Gastroesophageal sphincter (tissue), 4 donors: ENCODE results near the gene ABL2. TPM values are rescaled to one million over a fixed set of nuclear protein-coding genes. Genes with fewer than 3 reads are reported as not detected.
"Not testable (repeated sequence)": the region's sequence is repeated elsewhere in the genome, so short reads cannot be mapped to it uniquely, and the experiment has no call there.

Experiments
- ATAC-seq: fragments of 150-250 bp; one replicate; pipeline ENCODE4 v1.9.1; 2016; ENCODE audit warnings: mild to moderate bottlenecking, moderate library complexity
- H3K27ac ChIP-seq, 4 donors: fragments of 200-600 bp; sonication (generic) in 3 of 4; 1 replicate in 3 of 4; 2 replicates in 1 of 4; pipeline ENCODE4 v1.5.1; 2016 to 2019
- H3K27me3 ChIP-seq: fragments of 200-600 bp; sonication (generic); one replicate; pipeline ENCODE4 v1.5.1; 2019
- H3K36me3 ChIP-seq, 2 donors: fragments of 200-600 bp; sonication (generic); one replicate each; pipeline ENCODE4 v1.5.1; 2019; ENCODE audit warnings: control low read depth in 1 of 2
- H3K4me1 ChIP-seq, 3 donors: fragments of 200-600 bp; sonication (generic); 1 replicate in 2 of 3; 2 replicates in 1 of 3; pipeline ENCODE4 v1.5.1; 2016 to 2019; ENCODE audit warnings: control low read depth in 2 of 3
- H3K4me3 ChIP-seq, 2 donors: fragments of 200-600 bp; sonication (generic); one replicate each; pipeline ENCODE4 v1.5.1; 2019; ENCODE audit warnings: mild to moderate bottlenecking in 1 of 2, moderate library complexity in 1 of 2
- H3K9me3 ChIP-seq, 3 donors: fragments of 200-600 bp; sonication (generic); one replicate each; pipeline ENCODE4 v1.5.1; 2017 to 2019; ENCODE audit warnings: control low read depth in 2 of 3
- EP300 ChIP-seq: sonication (generic); formaldehyde crosslinking; IDR thresholded peaks from one replicate; pipeline ENCODE4 v1.6.1; 2017; ENCODE audit warnings: antibody characterized with exemption, mild to moderate bottlenecking
- POLR2A ChIP-seq, 2 donors: fragments of 450-650 bp; IDR thresholded peaks; one replicate each; pipeline ENCODE4 v1.6.1; 2017; ENCODE audit warnings: antibody characterized with exemption in 2 of 2, mild to moderate bottlenecking in 2 of 2, moderate library complexity in 1 of 2
- POLR2AphosphoS5 ChIP-seq: sonication (generic); formaldehyde crosslinking; IDR thresholded peaks from one replicate; pipeline ENCODE4 v1.6.1; 2017; ENCODE audit warnings: antibody characterized with exemption
- WGBS, 2 donors: methylation state at CpG; one replicate each; pipeline ENCODE4 v1.1.5; 2018; ENCODE audit warnings: low coverage in 1 of 2; 5-methylcytosine and 5-hydroxymethylcytosine counted together
- total RNA-seq, 4 donors: library from RNA; depleted of rRNA; stranded (reverse); fragments of >200 nt; gene quantifications; one replicate each; pipeline ENCODE4 v1.1.0, GENCODE V29; 2016
- TF ChIP-seq, protein P1 (sequence below), 4 experiments: fragments of 200-600 bp in 2 of 4; fragments of 450-650 bp in 2 of 4; sonication (generic) in 1 of 4; IDR thresholded peaks; one replicate each; pipeline ENCODE4 v1.5.1; 2017 to 2019; ENCODE audit warnings: antibody characterized with exemption in 4 of 4, mild to moderate bottlenecking in 2 of 4, moderate library complexity in 2 of 4

The ABL2 gene
- 10 to 100 TPM; 11.8 to 22.2 (median 17.2) TPM for total RNA-seq

GRCh38 chr1:179229214-179230140 is at the start of gene ABL2:
Gene ABL2 (minus strand): TSS chr1:179229677. CDS start chr1:179229397, 280 bp downstream.
- peak within 1 kb of the TSS; percentile 45 to 89 (median 85) for H3K27ac ChIP-seq
- peak within 1 kb of the TSS; percentile 89 to 100 for H3K4me3 ChIP-seq
- 0% methylated on average over 9 of the region's 94 CpGs; no CpG with 5 or more reads in 1 of the 2 donors for WGBS, 2 donors
- TF ChIP-seq POLR2AphosphoS5 = no peak
- TF ChIP-seq EP300 = no peak
- TF ChIP-seq, protein P1, sequence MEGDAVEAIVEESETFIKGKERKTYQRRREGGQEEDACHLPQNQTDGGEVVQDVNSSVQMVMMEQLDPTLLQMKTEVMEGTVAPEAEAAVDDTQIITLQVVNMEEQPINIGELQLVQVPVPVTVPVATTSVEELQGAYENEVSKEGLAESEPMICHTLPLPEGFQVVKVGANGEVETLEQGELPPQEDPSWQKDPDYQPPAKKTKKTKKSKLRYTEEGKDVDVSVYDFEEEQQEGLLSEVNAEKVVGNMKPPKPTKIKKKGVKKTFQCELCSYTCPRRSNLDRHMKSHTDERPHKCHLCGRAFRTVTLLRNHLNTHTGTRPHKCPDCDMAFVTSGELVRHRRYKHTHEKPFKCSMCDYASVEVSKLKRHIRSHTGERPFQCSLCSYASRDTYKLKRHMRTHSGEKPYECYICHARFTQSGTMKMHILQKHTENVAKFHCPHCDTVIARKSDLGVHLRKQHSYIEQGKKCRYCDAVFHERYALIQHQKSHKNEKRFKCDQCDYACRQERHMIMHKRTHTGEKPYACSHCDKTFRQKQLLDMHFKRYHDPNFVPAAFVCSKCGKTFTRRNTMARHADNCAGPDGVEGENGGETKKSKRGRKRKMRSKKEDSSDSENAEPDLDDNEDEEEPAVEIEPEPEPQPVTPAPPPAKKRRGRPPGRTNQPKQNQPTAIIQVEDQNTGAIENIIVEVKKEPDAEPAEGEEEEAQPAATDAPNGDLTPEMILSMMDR (IDR thresholded peaks at IDR 0.05) = no peak
- no peak for TF ChIP-seq POLR2A (IDR thresholded peaks at IDR 0.05)
- peaks cover 0 to 4% of the 10 kb centered on the region in 2 donors for H3K36me3 ChIP-seq
- peaks cover 0 to 35% (median 12%) of the 10 kb centered on the region in 3 donors for H3K4me1 ChIP-seq
- H3K27me3 ChIP-seq = no peaks in the 10 kb centered on the region
- H3K9me3 ChIP-seq = no peaks in the 10 kb centered on the region
- ATAC-seq = peak; percentile 69

DNA sequence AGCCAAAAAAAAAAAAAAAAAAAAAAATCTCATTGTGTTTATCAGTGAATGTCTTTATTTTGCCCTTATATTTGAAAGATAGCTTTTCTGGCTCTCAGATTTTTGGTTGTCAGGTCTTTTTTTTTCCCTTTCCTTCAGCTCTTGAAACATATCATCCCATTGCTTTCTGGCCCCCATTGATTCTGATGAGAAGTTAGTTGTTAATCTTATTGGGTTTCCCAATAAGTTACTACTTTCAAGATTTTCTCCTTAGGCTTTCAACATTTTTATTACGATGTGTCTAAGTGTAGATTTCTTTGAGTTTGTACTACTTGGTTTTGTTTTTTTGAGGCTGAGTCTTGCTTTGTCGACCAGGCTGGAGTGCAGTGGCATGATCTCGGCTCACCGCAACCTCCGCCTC is 49.4 kb upstream of the ABL2 start:
- H3K36me3 ChIP-seq = no peaks in the 10 kb centered on the region
- TF ChIP-seq POLR2AphosphoS5 (no peak), EP300 (no peak), POLR2A (IDR thresholded peaks at IDR 0.05) (no peak)
- TF ChIP-seq, protein P1 (IDR thresholded peaks at IDR 0.05) = no peak
- no peak overlapping the region for H3K4me3 ChIP-seq
- peaks cover 0 to 11% (median 0%) of the 10 kb centered on the region in 3 donors for H3K9me3 ChIP-seq
- H3K4me1 ChIP-seq = no peaks in the 10 kb centered on the region
- no peak overlapping the region for H3K27ac ChIP-seq
- ATAC-seq = no peak
- no peaks in the 10 kb centered on the region for H3K27me3 ChIP-seq
- 95% methylated on average over 3 of the region's 5 CpGs; no CpG with 5 or more reads in 1 of the 2 donors for WGBS, 2 donors

- not testable (repeated sequence) for H3K27me3 ChIP-seq, H3K4me1 ChIP-seq, H3K27ac ChIP-seq, ATAC-seq, H3K4me3 ChIP-seq, H3K9me3 ChIP-seq, H3K36me3 ChIP-seq
- 76 to 90% methylated on average over 3 to 4 of the region's 5 CpGs for WGBS, 2 donors
Observed at GRCh38 chr1:179274424-179274823, 44.9 kb upstream of the ABL2 start.

DNA sequence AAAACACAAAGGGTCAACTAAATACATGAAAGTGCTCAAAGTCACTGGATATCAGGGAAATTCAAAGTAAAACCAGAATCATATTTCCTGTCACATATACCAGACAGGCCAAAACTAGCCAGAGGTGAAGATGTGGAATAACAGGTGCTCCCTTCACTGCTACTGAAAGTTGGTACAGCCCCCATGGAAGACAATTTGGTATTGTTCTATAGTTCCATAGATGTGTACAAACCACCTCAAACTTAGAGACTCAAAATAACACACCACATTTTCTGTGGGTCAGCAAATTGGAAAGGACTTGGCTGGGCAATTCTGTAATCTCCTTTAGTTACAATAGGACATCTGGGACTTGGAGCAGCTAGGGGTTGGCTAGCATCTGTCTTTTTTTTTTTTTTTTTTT is 39.6 kb upstream of the ABL2 start:
- no peak overlapping the region for H3K4me3 ChIP-seq
- no peaks in the 10 kb centered on the region for H3K27me3 ChIP-seq
- no peak overlapping the region for H3K27ac ChIP-seq
- ATAC-seq = no peak
- no peak for TF ChIP-seq EP300
- TF ChIP-seq POLR2AphosphoS5 = no peak
- TF ChIP-seq, protein P1 (IDR thresholded peaks at IDR 0.05) = no peak
- no peak for TF ChIP-seq POLR2A (IDR thresholded peaks at IDR 0.05)
- no peaks in the 10 kb centered on the region for H3K9me3 ChIP-seq
- H3K36me3 ChIP-seq = no peaks in the 10 kb centered on the region
- H3K4me1 ChIP-seq = no peaks in the 10 kb centered on the region

- Histone ChIP-seq H3K27ac (no peak overlapping the region), H3K4me1 (no peaks in the 10 kb centered on the region), H3K36me3 (no peaks in the 10 kb centered on the region), H3K4me3 (no peak overlapping the region), H3K27me3 (no peaks in the 10 kb centered on the region), H3K9me3 (no peaks in the 10 kb centered on the region)
- ATAC-seq = no peak
- TF ChIP-seq, protein P1 (IDR thresholded peaks at IDR 0.05) = no peak
- TF ChIP-seq EP300 (no peak), POLR2AphosphoS5 (no peak), POLR2A (IDR thresholded peaks at IDR 0.05) (no peak)
- WGBS, 2 donors = 61 to 79% methylated on average over 3 of the region's 3 CpGs
Observed at GRCh38 chr1:179264507-179264906, 35.0 kb upstream of the ABL2 start.
